ENCODE data around the gene ARHGAP15.

GRCh38 chr2:143420313-143420712, 291.1 kb downstream of the ARHGAP15 start:
- TF ChIP-seq CTCF (IDR thresholded peaks at IDR 0.05; ENCODE audit: poor library complexity, severe bottlenecking), result no peak
- TF ChIP-seq POLR2AphosphoS5 (IDR thresholded peaks at IDR 0.05), result no peak
